ENCODE data around the gene STOML1. TPM values are rescaled to one million over a fixed set of nuclear protein-coding genes. Genes with fewer than 3 reads are reported as not detected.

Gene STOML1
- total RNA-seq, 1 experiment from 2014 or later, result 2.5 TPM

GRCh38 chr15:74019734-74020133 is 27.6 kb upstream of the STOML1 start:
- H3K14ac ChIP-seq (ENCODE audit: insufficient read depth, low read length), result no peak overlapping the region
- no peak overlapping the region for H3K4me2 ChIP-seq (ENCODE audit: insufficient read depth, insufficient read length, low read length)
- H2BK120ac ChIP-seq (ENCODE audit: low read depth, low read length, poor library complexity, severe bottlenecking), result no peak overlapping the region
- no peak overlapping the region for H3K27ac ChIP-seq (ENCODE audit: insufficient read length, low read depth, low read length)
- H3K23me2 ChIP-seq (ENCODE audit: insufficient read length, low read depth, low read length, poor library complexity, severe bottlenecking), result no peaks in the 10 kb centered on the region
- no peak overlapping the region for H3K23ac ChIP-seq (ENCODE audit: insufficient read length, low read depth, low read length)
- no peak overlapping the region for H3K4ac ChIP-seq (ENCODE audit: low read depth, low read length)
- H2AFZ ChIP-seq (ENCODE audit: low read length), result no peak overlapping the region
- no peaks in the 10 kb centered on the region for H3K4me1 ChIP-seq (ENCODE audit: insufficient read depth, low read length)
- H3K79me1 ChIP-seq (ENCODE audit: insufficient read depth, low read depth, low read length, poor library complexity, severe bottlenecking), result no peaks in the 10 kb centered on the region
- no peak overlapping the region for H3K9ac ChIP-seq (ENCODE audit: extremely low read depth, insufficient read length, low read length)
- H4K5ac ChIP-seq (ENCODE audit: insufficient read length, low read depth, low read length), result no peak overlapping the region
- no peaks in the 10 kb centered on the region for H3K27me3 Mint-ChIP-seq (ENCODE audit: low read depth)
- H4K20me1 ChIP-seq (ENCODE audit: control insufficient read depth, insufficient read depth, insufficient read length), result no peaks in the 10 kb centered on the region
- no peak overlapping the region for H4K91ac ChIP-seq (ENCODE audit: insufficient read length, low read depth, low read length)
- no peaks in the 10 kb centered on the region for H3K79me2 ChIP-seq (ENCODE audit: insufficient read depth, low read length)
- no peaks in the 10 kb centered on the region for H3K4me1 Mint-ChIP-seq
- no peak overlapping the region for H2BK5ac ChIP-seq (ENCODE audit: insufficient read length, low read length)
- no peak overlapping the region for H2AK5ac ChIP-seq (ENCODE audit: insufficient read length, low read length)
- no peak overlapping the region for H3K56ac ChIP-seq (ENCODE audit: insufficient read length, low read depth, low read length)
- H3K4me3 Mint-ChIP-seq, result no peak overlapping the region
- H2BK15ac ChIP-seq (ENCODE audit: low read depth, low read length), result no peak overlapping the region
- no peak overlapping the region for H3K18ac ChIP-seq (ENCODE audit: insufficient read length, low read depth, low read length)
- DNase-seq, result no peak
- no peaks in the 10 kb centered on the region for H3K9me3 ChIP-seq (ENCODE audit: control insufficient read depth, low read depth, low read length)
- no peak overlapping the region for H2BK20ac ChIP-seq (ENCODE audit: low read depth, low read length, poor library complexity, severe bottlenecking)
- no peak for TF ChIP-seq CTCF (conservative IDR thresholded peaks at IDR 0.05)
- H4K8ac ChIP-seq (replicated peaks; ENCODE audit: insufficient read length, low read depth, low read length), result no peak overlapping the region
- no peak overlapping the region for H3K27ac Mint-ChIP-seq
- H3K27me3 ChIP-seq (ENCODE audit: insufficient read depth, low read length), result no peaks in the 10 kb centered on the region
- no CpG with 5 or more reads among the region's 2 CpGs for WGBS (ENCODE audit: extremely low coverage, insufficient read length, low lambda C conversion rate)
- no peak overlapping the region for H2BK12ac ChIP-seq (ENCODE audit: insufficient read length, low read depth, low read length)
- H3K36me3 Mint-ChIP-seq (ENCODE audit: insufficient read depth in 1 of 3, low read depth in 3 of 3), result peaks cover 10 to 20% (median 15%) of the 10 kb centered on the region in 3 experiments; a peak in 6 of 7 replicates
- H3K9me3 Mint-ChIP-seq, result no peaks in the 10 kb centered on the region
- H3T11ph ChIP-seq (ENCODE audit: low read length), result no peak overlapping the region

Data from H9 (cell line).